H1 (cell line): ENCODE data around the gene CABLES2. TPM values are rescaled to one million over a fixed set of nuclear protein-coding genes. Genes with fewer than 3 reads are reported as not detected.
A peak's percentile ranks its signal among the peaks of the same experiment; 100 is the strongest.

Experiments used
- CHD2 ChIP-seq: IDR thresholded peaks from 2 replicates; pipeline ENCODE4 v1.6.1; 2012; ENCODE audit warnings: low read length, improper control_type of control experiment
- CREB1 ChIP-seq: IDR thresholded peaks from 2 replicates; pipeline ENCODE4 v1.6.1; 2012; ENCODE audit warnings: inconsistent platforms
- EGR1 ChIP-seq: IDR thresholded peaks from 2 replicates; pipeline ENCODE4 v1.6.1; 2011; ENCODE audit warnings: low read depth, low read length, borderline replicate concordance
- EZH2 ChIP-seq: fragments of 200-600 bp; sonication (generic); IDR thresholded peaks from 2 replicates; pipeline ENCODE4 v1.7.1; 2012; ENCODE audit warnings: low read depth, mild to moderate bottlenecking, moderate library complexity, low read length, inconsistent platforms; ENCODE audit not compliant: severe bottlenecking
- KDM4A ChIP-seq: IDR thresholded peaks from one replicate; pipeline ENCODE4 v1.7.1; 2012; ENCODE audit warnings: low read depth, mild to moderate bottlenecking, moderate library complexity, low read length, inconsistent platforms; ENCODE audit not compliant: severe bottlenecking
- NANOG ChIP-seq: IDR thresholded peaks from 2 replicates; pipeline ENCODE4 v1.6.1; 2011; ENCODE audit warnings: low read length, low read depth, mild to moderate bottlenecking, inconsistent platforms; ENCODE audit not compliant: insufficient read depth, poor library complexity, severe bottlenecking
- NRF1 ChIP-seq: IDR thresholded peaks from 2 replicates; pipeline ENCODE4 v1.6.1; 2011; ENCODE audit warnings: mild to moderate bottlenecking, low read depth, low read length, improper control_type of control experiment
- PHF8 ChIP-seq: fragments of 200-600 bp; sonication (generic); conservative IDR thresholded peaks from 2 replicates; pipeline ENCODE4 v1.7.1; 2012; ENCODE audit warnings: low read depth, mild to moderate bottlenecking, inconsistent platforms, low read length, moderate library complexity
- POLR2AphosphoS5 ChIP-seq: IDR thresholded peaks from 2 replicates; pipeline ENCODE4 v1.6.1; 2011; ENCODE audit warnings: low read depth, low read length
- RAD21 ChIP-seq, 2 experiments: IDR thresholded peaks in 1 of 2; conservative IDR thresholded peaks in 1 of 2; 2 replicates each; pipeline ENCODE4 v1.6.1; 2011; ENCODE audit warnings: low read depth in 2 of 2, low read length in 2 of 2, improper control_type of control experiment in 1 of 2, inconsistent platforms in 1 of 2, mild to moderate bottlenecking in 1 of 2, moderate library complexity in 1 of 2
- RBBP5 ChIP-seq: IDR thresholded peaks from 2 replicates; pipeline ENCODE4 v1.7.1; 2012; ENCODE audit warnings: low read depth, mild to moderate bottlenecking, inconsistent platforms, low read length, moderate library complexity, borderline replicate concordance
- TAF1 ChIP-seq: IDR thresholded peaks from 2 replicates; pipeline ENCODE4 v1.6.1; 2011; ENCODE audit warnings: mild to moderate bottlenecking, low read depth, low read length
- TBP ChIP-seq: IDR thresholded peaks from 2 replicates; pipeline ENCODE4 v1.6.1; 2011; ENCODE audit warnings: low read depth, low read length, improper control_type of control experiment
- YY1 ChIP-seq: IDR thresholded peaks from 2 replicates; pipeline ENCODE4 v1.6.1; 2011; ENCODE audit warnings: low read depth, mild to moderate bottlenecking, low read length
- polyA plus RNA-seq, 7 experiments: library from polyadenylated mRNA; depleted of rRNA in 3 of 7; stranded (reverse) in 5 of 7; unstranded in 2 of 7; fragments of >200 nt in 5 of 7; fragments of 200-250 nt in 2 of 7; gene quantifications; 1 replicate in 5 of 7; 2 replicates in 1 of 7; 4 replicates in 1 of 7; pipeline versions ENCODE4 v1.2.1 to v1.2.3, GENCODE V29; 2011 to 2013; ENCODE audit warnings: missing spikeins in 2 of 7, mixed read lengths in 2 of 7
- total RNA-seq: library from RNA; stranded (reverse); fragmentation: NEBNext Ultra II Directional; extraction: Animal tissue kit (Norgen Biotek cat#: 25700); gene quantifications from 2 replicates; pipeline ENCODE4 v1.2.1, GENCODE V29; 2021

CABLES2 gene
- total and polyA plus RNA-seq, 2 of the 8 experiments (the other 6 are each of a cell fraction or from before 2014, with no cell fraction given): 8.0 to 8.8 TPM

DNA sequence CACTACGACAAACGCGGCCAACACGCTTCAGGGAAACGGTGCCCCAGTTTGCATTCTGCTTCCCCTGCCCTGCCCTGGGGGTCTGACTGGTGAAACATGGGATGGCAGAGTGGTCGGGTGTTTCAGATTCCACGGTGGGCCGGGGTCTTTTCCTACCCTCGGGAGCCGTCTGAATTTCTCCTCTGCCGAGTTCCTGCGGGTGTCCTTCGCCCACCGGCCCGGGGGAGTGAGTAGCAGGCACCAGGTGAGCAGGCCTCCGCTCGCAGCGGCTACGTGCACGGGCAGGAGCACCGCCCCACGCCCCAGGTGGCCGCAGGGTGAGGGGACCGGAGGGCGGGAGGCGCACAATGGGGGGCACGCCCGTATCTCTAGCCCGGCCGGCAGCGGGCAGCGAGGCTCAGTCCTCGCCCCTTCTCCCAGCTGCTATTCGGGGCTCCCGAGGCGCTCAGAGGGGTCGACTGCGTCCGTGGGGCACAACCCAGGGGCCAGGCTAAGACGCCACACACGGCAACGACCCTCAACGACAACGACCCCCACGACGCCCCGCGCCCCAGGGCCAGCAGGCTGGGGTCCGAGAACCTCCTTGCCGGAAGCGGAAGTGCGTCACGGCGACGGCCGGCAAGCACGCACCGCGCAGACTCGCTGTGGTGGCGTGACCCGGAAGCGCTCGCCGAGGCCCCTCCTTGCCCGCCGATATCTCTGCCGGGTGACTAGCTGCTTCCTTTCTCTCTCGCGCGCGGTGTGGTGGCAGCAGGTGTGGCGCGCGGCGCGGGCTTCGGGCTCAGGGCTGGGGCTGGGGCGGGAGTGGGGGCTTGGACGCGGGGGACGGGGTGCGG, 20.5 kb downstream of the CABLES2 start, which contains the start of gene RPS21 (continued):
- TF ChIP-seq RAD21 (IDR thresholded peaks at IDR 0.05 in 1 of 2, conservative IDR thresholded peaks at IDR 0.05 in 1 of 2; ENCODE audit: low read depth in 2 of 2, low read length in 2 of 2) (no peak), CHD2 (peak; percentile 63; the same call in 1 of the 2 replicates), NRF1 (peak; percentile 55), RBBP5 (peak; percentile 62; the same call in 1 of the 2 replicates), POLR2AphosphoS5 (peak; percentile 93; the same call in 1 of the 2 replicates), KDM4A (peak; percentile 26), TBP (peak; percentile 89), NANOG (no peak), TAF1 (peak; percentile 93), YY1 (no peak), PHF8 (peak; percentile 85), EGR1 (0 out of 2 replicates have a peak, but pooled peaks have one; percentile 6), EZH2 (no peak), CREB1 (peak; percentile 87)
